NOMO-1 treated with DMSO at 0.1 percent for 48 hours (cell line): ENCODE data around the gene CAMSAP3.
"Not testable (repeated sequence)": the region's sequence is repeated elsewhere in the genome, so short reads cannot be mapped to it uniquely, and the experiment has no call there.

Experiments
- DNase-seq: peaks from one replicate; lab custom pipeline; 2025; ENCODE audit not compliant: unreplicated experiment; lab: John Stamatoyannopoulos, UW

Gene CAMSAP3

DNA sequence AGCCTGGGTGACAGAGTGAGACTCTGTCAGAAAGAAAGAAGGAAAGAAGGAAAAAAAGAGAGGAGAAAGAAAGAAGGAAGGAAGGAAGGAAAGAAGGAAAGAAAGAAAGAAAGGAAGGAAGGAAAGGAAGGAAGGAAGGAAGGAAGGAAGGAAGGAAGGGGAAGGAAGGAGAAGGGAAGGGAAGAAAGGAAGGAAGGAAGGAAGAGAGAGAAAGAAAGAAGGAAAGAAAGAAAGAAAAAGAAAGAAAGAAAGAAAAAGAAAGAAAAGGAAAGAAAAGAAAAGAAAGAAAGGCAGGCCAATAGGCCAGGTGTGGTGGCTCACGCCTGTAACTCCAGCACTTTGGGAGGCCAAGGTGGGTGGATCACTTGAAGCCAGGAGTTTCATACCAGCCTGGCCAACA is 18.2 kb upstream of the CAMSAP3 start:
- DNase-seq, result not testable (repeated sequence)

DNA sequence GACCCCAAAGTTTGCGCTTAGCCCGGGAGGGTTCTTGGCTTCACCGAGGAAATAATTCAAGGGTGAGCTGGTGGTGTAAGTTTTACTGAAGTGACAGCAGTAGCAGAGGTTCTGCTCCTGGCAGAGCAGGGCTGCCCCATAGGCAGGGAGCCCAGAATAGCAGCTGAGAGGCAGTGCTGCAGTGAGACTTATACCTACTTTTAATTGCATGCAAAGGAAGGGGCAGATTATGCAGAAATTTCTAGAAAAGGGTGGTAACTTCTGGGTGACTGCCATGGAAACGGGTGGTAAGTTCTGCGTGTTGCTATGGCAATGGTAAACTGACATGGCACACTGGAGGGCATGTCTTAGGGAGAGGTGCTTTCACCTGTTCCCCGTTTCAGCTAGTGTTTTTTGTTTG is 17.5 kb upstream of the CAMSAP3 start:
- no peak for DNase-seq

DNA sequence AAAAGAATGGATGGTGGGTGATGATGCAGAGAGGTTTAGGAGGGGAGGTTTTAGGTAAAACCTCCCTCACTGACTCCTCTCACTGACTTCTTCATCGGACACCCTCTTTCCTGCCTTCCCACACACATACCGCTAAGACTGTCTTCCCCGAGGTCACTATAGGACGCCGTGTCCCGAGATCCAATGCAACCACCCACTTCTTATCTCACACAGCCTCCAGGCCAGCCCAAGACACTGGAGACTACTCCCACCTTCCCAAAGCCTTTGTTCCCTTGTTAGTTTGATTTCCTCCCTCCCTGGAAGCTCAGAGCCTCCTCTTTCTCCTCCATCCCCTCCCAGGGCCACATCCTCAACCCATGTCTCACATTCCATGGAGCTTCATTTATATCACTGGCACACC is 16.5 kb upstream of the CAMSAP3 start:
- no peak for DNase-seq

DNA sequence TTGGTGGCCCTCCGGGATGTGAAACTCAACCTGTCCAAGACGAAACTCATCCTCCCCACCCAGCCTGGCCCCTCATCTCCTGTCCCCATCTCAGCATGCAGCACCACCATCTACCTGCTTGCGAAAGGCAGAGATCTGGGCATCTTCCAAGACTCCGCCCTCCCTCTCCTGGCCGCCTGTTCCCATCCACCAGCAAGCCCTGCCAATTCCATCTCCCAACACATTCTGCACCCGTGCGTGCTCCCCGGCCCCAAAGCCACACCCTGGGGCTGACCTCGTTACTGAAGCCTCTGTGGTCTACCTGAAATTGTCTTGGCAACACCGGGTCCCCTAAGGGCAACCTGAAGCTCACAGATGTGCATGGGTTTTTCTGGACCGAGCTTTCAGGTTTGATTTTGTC is 13.2 kb upstream of the CAMSAP3 start:
- no peak for DNase-seq

DNA sequence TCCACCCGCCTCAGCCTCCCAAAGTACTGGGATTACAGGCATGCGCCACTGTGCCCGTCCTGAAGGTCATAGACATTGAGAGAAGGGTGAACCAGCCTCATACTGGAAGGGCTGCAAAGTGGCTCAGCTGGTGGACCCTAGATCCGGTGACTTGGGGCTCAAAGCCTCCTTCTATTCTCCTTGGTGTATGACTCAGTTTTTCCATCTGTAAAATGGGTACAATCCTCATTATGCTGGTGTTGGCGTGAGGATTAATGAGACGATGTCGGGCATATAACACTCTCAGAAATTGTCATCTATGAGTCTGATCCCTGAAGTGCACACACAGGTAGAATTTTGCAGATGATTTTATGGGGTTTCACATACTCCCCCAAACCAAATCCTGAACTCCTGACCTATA is 5.8 kb upstream of the CAMSAP3 start:
- no peak for DNase-seq

DNA sequence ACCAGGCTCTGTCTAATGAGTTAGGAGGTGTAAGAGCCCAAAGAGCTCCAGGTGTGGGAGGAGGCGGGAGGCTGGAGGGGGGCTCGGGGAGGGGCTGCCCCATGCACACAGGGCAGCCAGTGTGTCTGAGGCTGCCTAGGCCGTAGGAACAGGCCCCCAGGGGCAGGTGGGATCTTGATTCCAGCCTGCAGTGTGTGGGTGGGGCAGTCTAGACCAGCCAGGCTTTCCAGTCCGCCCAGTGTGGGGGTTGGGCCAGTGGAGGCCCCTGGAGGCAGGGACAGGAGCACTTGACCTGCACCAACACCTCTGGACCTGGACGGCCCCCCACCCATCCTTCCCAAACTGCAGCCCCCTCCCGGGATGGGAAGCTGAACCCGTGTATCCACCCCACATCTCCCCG is 5.4 kb upstream of the CAMSAP3 start:
- no peak for DNase-seq

DNA sequence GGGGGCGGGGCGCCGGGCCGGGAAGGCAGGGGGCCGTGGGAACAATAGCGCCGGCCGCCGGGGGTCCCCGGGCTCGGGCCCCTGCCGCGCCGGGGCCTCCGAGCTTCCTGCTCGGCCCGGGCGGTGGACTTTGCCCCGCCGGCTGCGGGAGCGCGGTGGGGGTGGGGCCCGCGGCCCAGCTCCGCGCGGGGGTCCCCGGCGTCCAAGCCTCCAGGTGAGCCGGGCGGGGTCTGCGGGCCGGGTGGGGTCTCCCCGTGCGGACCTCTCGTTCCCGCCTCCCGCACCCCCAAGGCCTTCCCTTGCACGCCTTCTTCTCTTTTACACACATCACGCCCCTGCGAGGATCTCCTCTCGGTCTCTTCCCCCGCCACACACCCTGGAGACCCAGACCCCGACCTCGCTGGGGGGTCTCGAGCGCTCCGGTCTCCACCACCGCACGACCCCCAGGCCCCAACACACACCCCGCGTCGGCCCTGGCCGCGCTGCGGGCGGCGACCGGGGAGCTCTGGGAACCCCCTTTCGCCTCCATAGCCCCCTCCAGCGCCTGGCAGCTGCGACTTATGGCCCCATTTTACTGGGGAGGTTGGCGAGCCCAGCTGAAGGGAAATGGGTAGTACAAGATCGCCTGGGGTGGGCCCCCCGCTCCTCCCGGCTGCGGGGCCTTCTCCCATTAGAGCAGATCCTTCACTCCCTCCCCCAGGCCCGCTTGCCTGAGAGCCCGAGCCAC is 711 bp downstream of the CAMSAP3 start:
- DNase-seq, result no peak

DNA sequence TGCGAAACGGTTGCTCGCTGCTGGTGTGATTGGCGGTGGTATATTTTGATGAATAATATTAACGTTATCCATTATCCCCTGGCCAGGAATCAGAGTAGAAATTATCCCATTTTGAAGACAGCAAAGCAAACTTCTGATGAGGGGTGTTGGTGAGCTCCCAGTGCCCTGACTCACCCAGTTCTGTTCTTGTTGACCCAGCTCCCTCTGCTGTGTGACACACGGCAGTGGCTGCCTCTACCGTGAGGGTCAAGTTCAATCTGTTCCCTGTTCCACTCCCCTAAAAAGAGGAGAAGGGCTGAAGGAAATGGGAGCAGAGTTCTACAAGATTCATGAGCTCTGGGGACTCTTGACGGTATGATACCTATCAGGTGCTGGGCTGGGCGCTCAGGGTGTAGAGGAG is 2.0 kb downstream of the CAMSAP3 start:
- no peak for DNase-seq

DNA sequence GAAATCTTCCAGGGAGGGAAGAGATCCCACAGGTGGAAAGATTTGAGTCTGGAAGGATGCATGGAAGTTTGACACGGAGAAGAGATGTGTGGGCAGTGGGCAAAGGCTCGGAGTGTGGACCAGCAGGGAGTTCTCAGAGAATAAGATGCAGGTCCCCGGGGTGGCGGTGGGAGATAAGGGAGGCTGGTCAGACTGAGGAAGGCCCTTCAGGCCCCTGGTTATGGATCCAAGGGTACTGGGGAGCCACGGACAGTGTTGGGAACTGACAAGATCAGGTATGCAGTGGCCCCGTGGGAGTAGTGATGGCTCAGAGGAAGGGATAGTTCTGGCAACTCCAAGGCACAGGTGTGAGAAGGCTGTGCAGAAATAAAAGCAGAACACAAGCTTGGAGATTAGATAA is 2.5 kb downstream of the CAMSAP3 start:
- DNase-seq, result no peak

DNA sequence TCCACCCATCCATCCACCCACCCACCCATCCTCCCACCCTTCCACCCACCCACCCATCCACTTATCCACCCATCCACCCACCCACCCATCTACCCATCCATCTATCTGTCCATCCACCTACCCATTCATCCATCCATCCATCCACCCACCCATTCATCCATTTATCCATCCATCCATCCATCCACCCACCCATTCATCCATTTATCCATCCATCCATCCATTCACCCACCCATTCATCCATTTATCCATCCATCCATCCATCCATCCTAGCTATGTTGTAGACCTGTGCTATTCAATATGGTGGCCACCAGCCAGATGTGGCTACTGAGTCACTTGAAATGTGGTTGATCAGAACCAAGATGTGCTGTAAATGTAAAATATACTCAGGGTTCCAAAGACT is 5.1 kb downstream of the CAMSAP3 start:
- no peak for DNase-seq

DNA sequence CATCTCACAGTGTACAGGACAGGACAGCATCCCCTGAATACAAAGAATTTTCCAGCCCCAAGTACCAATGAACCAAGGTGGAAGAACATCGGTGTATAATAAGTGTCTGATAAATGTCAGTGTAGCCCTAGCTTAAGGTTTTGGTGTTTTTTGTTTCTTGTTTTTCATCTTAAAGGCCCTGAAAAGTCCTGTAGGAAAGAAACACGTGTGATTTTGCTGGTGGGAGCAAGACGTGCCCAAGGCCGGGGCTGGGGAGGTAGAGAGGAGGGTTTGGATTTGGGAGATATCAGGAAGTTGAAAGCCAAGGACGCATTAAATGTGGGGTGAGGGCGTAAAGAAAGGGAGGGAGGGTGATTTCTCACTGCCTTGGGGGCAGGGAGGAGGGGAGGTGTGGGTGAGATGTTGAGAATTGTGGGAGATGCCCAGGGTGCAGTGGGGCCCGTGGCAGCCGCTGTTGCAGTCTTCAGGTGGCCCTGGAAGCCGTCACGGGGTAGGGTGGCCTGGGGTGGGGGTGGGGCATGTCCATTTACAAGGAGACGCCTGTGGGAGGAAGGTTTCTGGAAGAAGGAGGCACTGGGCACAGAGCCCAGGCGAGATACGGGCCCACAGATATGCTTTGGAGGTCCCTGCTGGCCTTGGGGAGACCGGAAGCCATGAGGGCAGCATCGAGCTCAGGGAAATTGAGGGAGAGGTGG is 6.7 kb downstream of the CAMSAP3 start:
- DNase-seq, result no peak

DNA sequence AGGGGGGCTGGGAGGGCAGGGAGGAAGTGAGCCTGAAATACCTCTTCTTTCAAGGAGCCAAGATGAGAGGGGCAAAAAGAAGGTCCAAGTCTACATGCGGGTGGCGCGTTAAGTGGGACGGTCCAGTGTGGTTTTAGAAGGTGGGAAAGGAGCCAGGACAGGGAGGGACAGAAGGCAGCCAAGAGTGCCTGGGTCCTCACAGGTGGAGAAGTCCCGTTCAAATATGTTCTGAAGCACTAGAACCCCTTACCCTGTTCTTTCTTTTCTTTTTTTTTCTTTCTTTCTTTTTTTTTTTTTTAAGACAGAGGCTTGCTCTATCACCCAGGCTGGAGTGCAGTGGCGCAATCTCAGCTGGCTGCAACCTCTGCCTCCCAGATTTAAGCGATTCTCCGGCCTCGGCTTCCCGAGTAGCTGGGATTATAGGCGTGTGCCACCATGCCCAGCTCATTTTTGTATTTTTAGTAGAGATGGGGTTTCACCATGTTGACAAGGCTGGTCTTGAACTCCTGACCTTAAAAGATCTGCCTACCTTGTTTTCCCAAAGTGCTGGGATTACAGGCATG is 7.4 kb downstream of the CAMSAP3 start:
- DNase-seq, result no peak

DNA sequence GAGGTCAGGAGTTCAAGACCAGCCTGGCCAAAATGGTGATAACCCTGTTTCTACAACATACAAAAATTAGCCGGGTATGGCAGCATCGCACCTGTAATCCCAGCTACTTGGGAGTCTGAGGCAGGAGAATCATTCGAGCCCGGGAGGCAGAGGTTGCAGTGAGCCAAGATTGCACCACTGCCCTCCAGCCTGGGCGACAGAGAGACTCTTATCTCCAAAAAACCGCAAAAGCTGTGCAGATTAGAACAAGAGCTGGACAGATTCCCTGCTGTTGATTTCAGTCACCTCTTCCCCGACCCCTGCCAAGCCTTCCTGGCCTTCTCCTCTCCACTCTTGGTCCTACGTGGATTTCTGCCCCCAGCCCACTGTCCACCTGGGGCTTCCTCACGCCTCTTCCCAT is 8.3 kb downstream of the CAMSAP3 start:
- DNase-seq, result no peak

DNA sequence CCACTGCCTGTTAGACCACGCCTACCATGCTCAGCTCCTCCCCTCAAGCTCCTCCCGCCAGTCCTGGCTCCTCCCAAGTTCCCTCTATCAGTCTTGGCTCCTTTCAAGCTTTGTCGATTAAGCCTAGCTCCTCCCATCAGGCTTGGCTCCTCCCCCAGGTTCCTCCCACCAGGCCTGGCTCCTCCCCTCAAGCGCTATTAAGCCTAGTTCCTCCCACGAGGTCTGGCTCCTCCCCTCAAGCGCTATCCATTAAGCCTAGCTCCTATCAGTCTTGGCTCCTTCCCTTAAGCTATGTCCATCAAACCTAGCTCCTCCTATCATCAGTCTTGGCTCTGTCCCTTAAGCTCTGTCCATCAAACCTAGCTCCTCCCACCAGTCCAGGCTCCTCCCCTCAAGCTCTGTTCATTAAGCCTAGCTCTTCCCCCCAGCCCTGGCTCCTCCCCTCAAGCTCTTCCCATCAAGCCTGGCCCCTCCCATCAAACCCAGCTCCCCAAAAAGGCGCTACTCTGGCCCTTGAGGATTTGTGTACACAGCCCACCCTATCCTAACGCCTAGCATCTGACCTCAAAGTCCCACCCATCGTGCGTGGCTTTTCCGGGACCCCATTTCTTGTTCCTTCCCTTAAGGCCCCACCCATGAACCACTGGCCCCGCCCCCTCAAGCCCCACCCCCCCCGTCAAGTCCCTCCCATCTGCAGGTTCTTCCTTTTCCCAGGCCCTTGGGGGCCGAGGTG is 10.0 kb downstream of the CAMSAP3 start:
- DNase-seq, result peak; percentile 38

DNA sequence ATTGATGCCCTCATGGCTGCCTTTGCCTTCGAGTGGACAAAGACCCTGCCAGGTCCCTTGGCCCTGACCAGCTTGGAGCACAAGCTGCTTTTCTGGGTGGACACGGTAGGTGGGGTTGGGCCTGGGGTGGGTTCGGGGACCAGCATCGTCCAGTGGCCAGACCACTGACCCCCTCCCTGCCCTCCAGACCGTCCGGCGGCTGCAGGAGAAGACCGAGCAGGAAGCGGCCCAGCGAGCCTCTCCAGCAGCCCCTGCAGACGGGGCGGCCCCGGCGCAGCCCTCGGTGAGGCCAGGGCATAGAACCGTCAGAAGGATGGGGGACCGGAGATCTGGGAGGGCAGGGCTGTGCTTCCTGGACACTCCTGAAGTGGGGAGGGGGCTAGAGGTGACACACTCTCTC is 10.6 kb downstream of the CAMSAP3 start:
- no peak for DNase-seq

DNA sequence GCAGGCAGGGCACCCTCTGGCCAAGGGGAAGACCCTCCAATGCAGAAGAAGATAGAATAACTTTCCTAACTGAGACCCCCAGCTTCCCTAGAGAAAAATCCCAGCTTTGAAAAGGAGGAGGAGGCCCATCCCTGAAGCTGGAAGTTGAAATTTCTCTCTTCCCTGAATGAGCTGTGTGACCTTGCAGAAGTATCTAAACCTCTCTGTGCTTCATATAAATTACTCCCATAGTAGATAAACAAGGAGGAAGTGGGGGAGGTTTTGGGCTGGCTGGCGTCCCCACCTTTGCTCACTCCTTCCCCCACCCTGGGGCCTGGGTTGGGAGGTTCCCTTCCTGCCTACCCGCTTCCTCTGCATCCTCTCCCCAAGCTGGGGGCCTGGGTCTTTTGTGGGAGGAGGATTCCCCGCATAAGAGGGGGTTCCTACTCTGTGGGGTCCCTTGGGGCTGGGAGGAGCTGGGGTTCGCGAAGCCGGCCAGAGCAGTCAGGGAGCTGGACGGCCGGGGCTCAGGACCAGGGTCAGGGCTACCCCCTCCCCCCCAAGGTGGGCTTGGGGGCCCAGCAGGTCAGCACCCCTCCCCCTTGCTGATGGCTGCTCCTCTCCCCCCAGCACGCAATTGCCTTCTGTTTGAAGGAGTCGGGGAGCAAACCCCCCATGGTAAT is 11.7 kb downstream of the CAMSAP3 start:
- no peak for DNase-seq

DNA sequence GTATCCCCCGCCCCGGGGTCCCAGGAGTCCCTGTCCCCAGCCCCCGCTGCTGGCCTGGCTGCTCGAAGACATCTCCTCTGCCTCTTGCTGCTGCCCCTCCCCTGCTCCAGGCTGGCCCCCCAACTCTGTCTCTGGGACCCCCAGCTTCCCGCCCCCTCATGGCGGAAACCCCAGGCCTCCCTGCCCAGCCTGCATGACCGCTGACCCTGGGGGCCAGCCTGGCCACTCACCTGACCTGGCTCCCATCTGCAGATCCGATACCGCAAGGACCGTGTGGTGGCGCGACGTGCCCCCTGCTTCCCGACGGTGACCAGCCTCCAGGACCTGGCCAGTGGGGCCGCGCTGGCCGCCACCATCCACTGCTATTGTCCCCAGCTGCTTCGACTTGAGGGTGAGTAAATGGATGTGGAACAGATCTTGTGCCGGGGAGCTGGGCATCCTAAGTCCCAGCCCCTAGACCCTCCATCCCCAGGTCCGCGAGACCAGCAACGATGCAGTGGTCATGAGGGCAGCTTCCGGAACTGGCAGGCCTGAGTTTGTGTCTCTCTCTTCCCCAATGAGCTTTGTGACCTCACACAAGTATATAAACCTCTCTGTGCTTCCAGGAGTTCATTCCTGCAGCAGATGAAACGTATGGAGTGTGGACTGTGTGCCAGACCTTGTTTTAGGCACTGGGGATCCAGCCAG is 12.4 kb downstream of the CAMSAP3 start:
- no peak for DNase-seq

DNA sequence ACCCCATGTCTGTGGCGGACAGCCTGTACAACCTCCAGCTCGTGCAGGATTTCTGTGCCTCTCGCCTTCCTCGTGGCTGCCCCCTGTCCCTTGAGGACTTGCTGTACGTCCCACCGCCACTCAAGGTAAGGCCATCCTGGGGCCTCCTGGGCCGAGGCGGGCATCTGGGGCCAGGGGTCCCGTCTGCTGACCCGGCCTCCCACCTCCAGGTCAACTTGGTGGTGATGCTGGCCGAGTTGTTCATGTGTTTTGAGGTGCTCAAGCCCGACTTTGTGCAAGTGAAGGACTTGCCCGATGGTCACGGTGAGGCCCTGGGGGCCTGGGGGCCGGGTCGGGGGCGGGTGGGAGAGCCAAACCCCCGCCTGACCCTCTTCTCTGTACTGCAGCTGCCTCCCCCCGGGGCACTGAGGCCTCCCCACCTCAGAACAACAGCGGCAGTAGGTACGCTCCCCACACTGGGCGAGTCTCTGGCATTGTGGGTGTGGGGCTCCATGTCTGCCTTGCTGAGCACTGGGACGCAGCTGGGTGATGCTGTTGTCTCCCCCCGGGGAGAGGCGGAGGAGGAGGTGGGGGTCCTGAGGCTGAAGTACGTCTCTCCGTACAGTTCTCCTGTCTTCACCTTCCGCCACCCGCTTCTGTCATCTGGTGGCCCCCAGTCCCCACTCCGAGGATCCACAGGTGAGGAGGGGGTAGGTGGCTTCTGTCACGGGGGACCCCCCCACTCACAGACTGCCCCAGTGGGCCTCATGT is 15.0 kb downstream of the CAMSAP3 start:
- no peak for DNase-seq

DNA sequence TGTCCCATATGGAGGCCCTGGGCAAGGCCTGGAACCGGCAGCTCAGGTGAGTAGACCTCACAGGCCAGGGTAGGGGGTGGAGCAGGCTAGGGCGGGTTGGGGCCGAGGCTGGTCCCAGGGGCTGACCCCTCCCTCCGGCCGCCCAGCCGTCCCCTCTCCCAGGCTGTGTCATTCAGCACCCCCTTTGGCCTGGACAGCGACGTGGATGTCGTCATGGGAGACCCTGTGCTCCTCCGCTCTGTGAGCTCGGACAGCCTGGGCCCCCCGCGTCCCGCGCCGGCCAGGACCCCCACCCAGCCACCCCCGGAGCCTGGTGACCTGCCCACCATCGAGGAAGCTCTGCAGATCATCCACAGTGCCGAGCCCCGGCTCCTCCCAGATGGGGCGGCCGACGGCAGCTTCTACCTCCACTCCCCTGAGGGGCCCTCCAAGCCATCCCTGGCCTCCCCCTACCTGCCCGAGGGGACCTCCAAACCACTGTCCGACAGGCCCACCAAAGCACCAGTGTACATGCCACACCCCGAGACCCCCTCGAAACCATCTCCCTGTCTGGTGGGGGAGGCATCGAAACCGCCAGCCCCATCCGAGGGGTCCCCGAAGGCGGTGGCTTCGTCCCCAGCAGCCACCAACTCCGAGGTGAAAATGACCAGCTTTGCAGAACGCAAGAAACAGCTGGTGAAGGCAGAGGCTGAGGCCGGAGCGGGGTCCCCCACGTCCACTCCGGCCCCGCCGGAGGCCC is 16.0 kb downstream of the CAMSAP3 start:
- DNase-seq, result no peak
